IMR-90 (cell line): ENCODE results near the gene CEL. TPM values are rescaled to one million over a fixed set of nuclear protein-coding genes. Genes with fewer than 3 reads are reported as not detected.

Source experiments
- ATAC-seq: fragments of 200-7000 bp; cut with Tn5 transposase; 2 replicates; pipeline ENCODE4 v1.9.1; 2020; ENCODE audit warnings: low read depth, mild to moderate bottlenecking, moderate library complexity
- BruUV-seq: library from RNA; stranded (reverse); fragments of 400-500 nt; replicated peaks from 2 replicates; lab custom pipeline; 2021; lab: Mats Ljungman, UMichigan
- CTCF ChIA-PET: fragments of 300-600 bp; formaldehyde crosslinking; extraction: SDS; loops from one replicate; lab custom pipeline; 2021; ENCODE audit warnings: antibody characterized with exemption; lab: Yijun Ruan, JAX
- POLR2A ChIA-PET: fragments of 300-600 bp; sonication (Branson Sonifier 250); formaldehyde crosslinking; loops from one replicate; lab custom pipeline; 2022; ENCODE audit warnings: antibody characterized with exemption; ENCODE audit not compliant: unreplicated experiment; lab: Charles Lee
- DNase-seq: peaks from one replicate; pipeline ENCODE4 v3.0.0; 2013
- H2AFZ ChIP-seq: replicated peaks from 2 replicates; pipeline ENCODE3; 2013; ENCODE audit warnings: low read length, mild to moderate bottlenecking; ENCODE audit not compliant: poor library complexity
- H2AK5ac ChIP-seq: 2 replicates; pipeline ENCODE4 v1.6.1; 2013; ENCODE audit warnings: low read depth, low read length, inconsistent platforms
- H2AK9ac ChIP-seq: replicated peaks from 2 replicates; pipeline ENCODE3; 2013; ENCODE audit warnings: mild to moderate bottlenecking, low read depth, low read length, moderate library complexity; ENCODE audit not compliant: poor library complexity
- H2BK120ac ChIP-seq: 2 replicates; pipeline ENCODE4 v1.6.1; 2013; ENCODE audit warnings: low read depth, low read length, inconsistent platforms
- H2BK15ac ChIP-seq: 3 replicates; pipeline ENCODE4 v1.6.1; 2013; ENCODE audit warnings: low read depth, low read length, inconsistent platforms
- H2BK20ac ChIP-seq: 2 replicates; pipeline ENCODE4 v1.6.1; 2013; ENCODE audit warnings: low read depth, mild to moderate bottlenecking, inconsistent platforms, low read length, moderate library complexity
- H2BK5ac ChIP-seq: 2 replicates; pipeline ENCODE4 v1.6.1; 2013; ENCODE audit warnings: mild to moderate bottlenecking, low read depth, low read length, inconsistent platforms; ENCODE audit not compliant: poor library complexity, severe bottlenecking
- H3K14ac ChIP-seq: replicated peaks from 2 replicates; pipeline ENCODE4 v1.6.1; 2013; ENCODE audit warnings: low read depth, low read length, inconsistent platforms
- H3K18ac ChIP-seq: 2 replicates; pipeline ENCODE4 v1.6.1; 2013; ENCODE audit warnings: low read depth, low read length, control low read depth
- H3K23ac ChIP-seq: 2 replicates; pipeline ENCODE4 v1.6.1; 2013; ENCODE audit warnings: low read depth, low read length, inconsistent platforms
- H3K27ac ChIP-seq: 2 replicates; pipeline ENCODE4 v1.5.1; 2013; ENCODE audit warnings: mild to moderate bottlenecking, control low read depth, low read length; ENCODE audit not compliant: insufficient read depth
- H3K27me3 ChIP-seq: 2 replicates; pipeline ENCODE4 v1.6.1; 2013; ENCODE audit warnings: low read length; ENCODE audit not compliant: control insufficient read depth, insufficient read depth
- H3K36me3 ChIP-seq: 2 replicates; pipeline ENCODE4 v1.6.1; 2013; ENCODE audit warnings: low read length, mixed read lengths; ENCODE audit not compliant: control insufficient read depth, insufficient read depth
- H3K4ac ChIP-seq: 2 replicates; pipeline ENCODE4 v1.6.1; 2013; ENCODE audit warnings: low read depth, low read length, inconsistent platforms
- H3K4me1 ChIP-seq: 2 replicates; pipeline ENCODE4 v1.6.1; 2013; ENCODE audit warnings: low read length, mixed read lengths; ENCODE audit not compliant: control insufficient read depth, insufficient read depth
- H3K4me2 ChIP-seq: 2 replicates; pipeline ENCODE4 v1.6.1; 2013; ENCODE audit warnings: low read depth, mild to moderate bottlenecking, control low read depth, low read length, moderate library complexity
- H3K4me3 ChIP-seq: 2 replicates; pipeline ENCODE4 v1.5.1; 2013; ENCODE audit warnings: low read depth, mild to moderate bottlenecking, control low read depth, low read length, moderate library complexity; ENCODE audit not compliant: insufficient read depth
- H3K56ac ChIP-seq: 2 replicates; pipeline ENCODE4 v1.6.1; 2013; ENCODE audit warnings: low read length, inconsistent platforms; ENCODE audit not compliant: insufficient read depth; ENCODE audit errors: extremely low read depth
- H3K79me1 ChIP-seq, 2 experiments: 2 replicates each; pipeline ENCODE4 v1.6.1; 2013; ENCODE audit warnings: low read length in 2 of 2, inconsistent platforms in 1 of 2, low read depth in 1 of 2
- H3K9ac ChIP-seq: 2 replicates; pipeline ENCODE4 v1.6.1; 2013; ENCODE audit warnings: low read depth, low read length, control low read depth
- H3K9me1 ChIP-seq: 2 replicates; pipeline ENCODE4 v1.6.1; 2013; ENCODE audit warnings: low read length, inconsistent platforms; ENCODE audit not compliant: insufficient read depth
- H3K9me3 ChIP-seq: 2 replicates; pipeline ENCODE4 v1.6.1; 2013; ENCODE audit warnings: low read length; ENCODE audit not compliant: control insufficient read depth, insufficient read depth
- H4K20me1 ChIP-seq: 2 replicates; pipeline ENCODE4 v1.6.1; 2013; ENCODE audit warnings: low read length, inconsistent platforms; ENCODE audit not compliant: insufficient read depth
- H4K5ac ChIP-seq: 2 replicates; pipeline ENCODE4 v1.6.1; 2013; ENCODE audit warnings: mild to moderate bottlenecking, low read depth, low read length, control low read depth
- H4K8ac ChIP-seq, 2 experiments: 2 replicates each; pipeline ENCODE4 v1.6.1; 2013; ENCODE audit warnings: low read depth in 2 of 2, low read length in 2 of 2, control low read depth in 1 of 2, inconsistent platforms in 1 of 2
- H4K91ac ChIP-seq: 2 replicates; pipeline ENCODE4 v1.6.1; 2013; ENCODE audit warnings: low read depth, low read length, inconsistent platforms; ENCODE audit not compliant: insufficient read depth
- BHLHE40 ChIP-seq: fragments of 150-350 bp; IDR thresholded peaks from 2 replicates; pipeline ENCODE4 v1.6.1; 2016; ENCODE audit warnings: mild to moderate bottlenecking, low read depth, low read length
- CEBPB ChIP-seq: IDR thresholded peaks from 2 replicates; pipeline ENCODE4 v1.6.1; 2012; ENCODE audit warnings: low read depth, low read length, improper control_type of control experiment
- CHD1 ChIP-seq: IDR thresholded peaks from 2 replicates; pipeline ENCODE4 v1.6.1; 2012; ENCODE audit warnings: low read depth, low read length, improper control_type of control experiment
- CTCF ChIP-seq: conservative IDR thresholded peaks from 2 replicates; pipeline ENCODE4 v1.5.1; 2012; ENCODE audit warnings: mild to moderate bottlenecking, low read depth, low read length, improper control_type of control experiment
- FOS ChIP-seq: fragments of 150-350 bp; IDR thresholded peaks from 2 replicates; pipeline ENCODE4 v1.6.1; 2016; ENCODE audit warnings: low read depth, low read length
- MAFK ChIP-seq: IDR thresholded peaks from 2 replicates; pipeline ENCODE4 v1.6.1; 2012; ENCODE audit warnings: low read depth, low read length, improper control_type of control experiment
- NFE2L2 ChIP-seq: fragments of 150-350 bp; IDR thresholded peaks from 2 replicates; pipeline ENCODE4 v1.6.1; 2016; ENCODE audit warnings: low read depth, mild to moderate bottlenecking, low read length
- POLR2A ChIP-seq: IDR thresholded peaks from 2 replicates; pipeline ENCODE4 v1.6.1; 2012; ENCODE audit warnings: mild to moderate bottlenecking, low read depth, low read length
- RAD21 ChIP-seq: IDR thresholded peaks from 2 replicates; pipeline ENCODE4 v1.6.1; 2012; ENCODE audit warnings: low read length, improper control_type of control experiment
- RCOR1 ChIP-seq: IDR thresholded peaks from 2 replicates; pipeline ENCODE4 v1.6.1; 2012; ENCODE audit warnings: mild to moderate bottlenecking, low read length, improper control_type of control experiment; ENCODE audit not compliant: insufficient replicate concordance
- RFX5 ChIP-seq: IDR thresholded peaks from 2 replicates; pipeline ENCODE4 v1.8.0; 2012; ENCODE audit warnings: low read depth, mild to moderate bottlenecking, low read length, moderate library complexity
- SMC3 ChIP-seq: fragments of 150-350 bp; IDR thresholded peaks from 2 replicates; pipeline ENCODE4 v1.6.1; 2016; ENCODE audit warnings: low read depth, mild to moderate bottlenecking, antibody characterized with exemption, low read length, moderate library complexity
- USF2 ChIP-seq: fragments of 150-350 bp; IDR thresholded peaks from 2 replicates; pipeline ENCODE4 v1.6.1; 2017; ENCODE audit warnings: mild to moderate bottlenecking, antibody characterized with exemption, low read length, low read depth
- WGBS, 2 experiments: methylation state at CpG; one replicate each; pipeline versions ENCODE4 v1.1.5 to v1.1.7; 2013; ENCODE audit warnings: missing lambda C conversion rate in 2 of 2; ENCODE audit not compliant: insufficient read length in 1 of 2; ENCODE audit errors: extremely low coverage in 2 of 2; 5-methylcytosine and 5-hydroxymethylcytosine counted together
- dilution Hi-C: fragments of 300-500 bp; cut with HindIII; formaldehyde crosslinking; loops from one replicate; pipeline ENCODE4 v1.14.3; 2018; ENCODE audit warnings: low sequenced_read_pairs; ENCODE audit not compliant: unreplicated experiment
- in situ Hi-C: fragments of 300-500 bp; cut with MboI; formaldehyde crosslinking; loops from 3 replicates; pipeline ENCODE4 v1.14.3; 2019; ENCODE audit warnings: low sequenced_read_pairs, inconsistent platforms, mixed read lengths
- intact Hi-C: fragments of 100-400 bp; cut with micrococcal nuclease; formaldehyde crosslinking; loops from 2 replicates; pipeline ENCODE4 v1.10.0; 2022
- polyA plus RNA-seq, 3 experiments: library from polyadenylated mRNA; depleted of rRNA; stranded (reverse); fragments of >200 nt; gene quantifications; 2 replicates each; pipeline ENCODE4 v1.2.3, GENCODE V29; 2012; ENCODE audit warnings: low replicate concordance in 1 of 3
- total RNA-seq: library from RNA; depleted of rRNA; stranded (reverse); fragments of >200 nt; gene quantifications from 2 replicates; pipeline ENCODE4 v1.2.3, GENCODE V29; 2012

Gene CEL
- total and polyA plus RNA-seq, 2 of the 4 experiments (the other 2 are of a cell fraction), result under 0.01 to 0.75 TPM

GRCh38 chr9:133064241-133065069 is 2.7 kb downstream of the CEL start (continued):
- TF ChIP-seq RCOR1 (no peak), NFE2L2 (no peak), RFX5 (no peak), SMC3 (no peak), BHLHE40 (no peak)

- 96% methylated on average over 6 of the region's 17 CpGs; no CpG with 5 or more reads in 1 of the 2 experiments for WGBS, 2 experiments
- Histone ChIP-seq H2BK20ac (no peak overlapping the region), H3K27me3 (no peaks in the 10 kb centered on the region), H4K5ac (no peak overlapping the region), H3K4ac (no peak overlapping the region), H3K9me3 (no peaks in the 10 kb centered on the region), H3K36me3 (peaks cover 2% of the 10 kb centered on the region; the same call in 1 of the 2 replicates), H2BK120ac (no peak overlapping the region), H2AFZ (no peak overlapping the region), H2AK5ac (no peak overlapping the region), H3K23ac (no peak overlapping the region), H3K14ac (no peak overlapping the region), H4K20me1 (no peaks in the 10 kb centered on the region; the same call in 1 of the 2 replicates), H2AK9ac (no peak overlapping the region), H4K91ac (no peak overlapping the region), H3K9me1 (0 out of 2 replicates have a peak, but pooled peaks cover 3% of the 10 kb centered on the region), H4K8ac (no peak overlapping the region), H2BK5ac (no peak overlapping the region), H3K9ac (no peak overlapping the region), H3K4me1 (peaks cover 3% of the 10 kb centered on the region; the same call in 1 of the 2 replicates), H3K4me3 (no peak overlapping the region), H3K79me1 (no peaks in the 10 kb centered on the region), H2BK15ac (no peak overlapping the region), H3K56ac (no peak overlapping the region), H3K18ac (no peak overlapping the region), H3K4me2 (no peak overlapping the region), H3K27ac (no peak overlapping the region)
- DNase-seq, result no peak
- no TSS peak for BruUV-seq
- no peak for TF ChIP-seq MAFK
- TF ChIP-seq RCOR1, result no peak
- no peak for TF ChIP-seq CEBPB
- no peak for TF ChIP-seq CTCF
- no peak for TF ChIP-seq POLR2A
- no peak for TF ChIP-seq RAD21
- TF ChIP-seq RFX5, result no peak
- TF ChIP-seq SMC3, result no peak
- no peak for TF ChIP-seq USF2
- no peak for TF ChIP-seq FOS
- TF ChIP-seq CHD1, result no peak
- no peak for TF ChIP-seq BHLHE40
- in situ Hi-C loops, result no loop called here
- CTCF ChIA-PET, result no interaction called here
- no peak for ATAC-seq
- intact Hi-C loops, result no loop called here
- dilution Hi-C loops, result no loop called here
- POLR2A ChIA-PET, result no interaction called here
These were observed 3.2 kb downstream of the CEL start for GRCh38 chr9:133065070-133065388.
